OCI-LY7 (cell line): ENCODE measurements around the gene THPO. TPM values are rescaled to one million over a fixed set of nuclear protein-coding genes. Genes with fewer than 3 reads are reported as not detected.

ENCODE experiments used
- BruUV-seq: library from RNA; stranded (reverse); fragments of 400-500 nt; replicated peaks from 2 replicates; lab custom pipeline; 2021; lab: Mats Ljungman, UMichigan
- CTCF ChIA-PET: fragments of 300-600 bp; sonication (Branson Sonifier 250); formaldehyde crosslinking; loops from one replicate; lab custom pipeline; 2022; ENCODE audit warnings: antibody characterized with exemption; ENCODE audit not compliant: unreplicated experiment; lab: Charles Lee
- POLR2A ChIA-PET: fragments of 300-600 bp; sonication (Branson Sonifier 250); formaldehyde crosslinking; loops from one replicate; lab custom pipeline; 2022; ENCODE audit warnings: antibody characterized with exemption; lab: Charles Lee
- DNase-seq: peaks from one replicate; pipeline ENCODE4 v3.0.0-alpha.2; 2015; ENCODE audit warnings: low spot score
- H2AFZ ChIP-seq: fragments of 200-600 bp; sonication (generic), shearing (Covaris generic); 2 replicates; pipeline ENCODE4 v1.6.1; 2014; ENCODE audit warnings: mild to moderate bottlenecking, antibody characterized with exemption, low read length, moderate library complexity
- H3K27ac ChIP-seq: fragments of 200-600 bp; sonication (generic); 2 replicates; pipeline ENCODE4 v1.5.1; 2014; ENCODE audit warnings: mixed run types, low read depth, mild to moderate bottlenecking, moderate library complexity, low read length, inconsistent platforms; ENCODE audit not compliant: poor library complexity, severe bottlenecking
- H3K36me3 ChIP-seq: fragments of 200-600 bp; sonication (generic); 2 replicates; pipeline ENCODE4 v1.6.1; 2014; ENCODE audit warnings: mild to moderate bottlenecking, antibody characterized with exemption, low read length, moderate library complexity, mixed read lengths; ENCODE audit not compliant: insufficient read depth
- H3K4me1 ChIP-seq: fragments of 200-600 bp; sonication (generic); 2 replicates; pipeline ENCODE4 v1.5.1; 2014; ENCODE audit warnings: mild to moderate bottlenecking, low read length; ENCODE audit not compliant: insufficient read depth, poor library complexity, severe bottlenecking
- H3K4me2 ChIP-seq: fragments of 200-600 bp; sonication (generic); 2 replicates; pipeline ENCODE4 v1.6.1; 2014; ENCODE audit warnings: mild to moderate bottlenecking, low read length
- H3K4me3 ChIP-seq: fragments of 200-600 bp; sonication (generic); 2 replicates; pipeline ENCODE4 v1.5.1; 2014; ENCODE audit warnings: mild to moderate bottlenecking, low read depth, low read length; ENCODE audit not compliant: poor library complexity, severe bottlenecking
- H3K79me2 ChIP-seq: fragments of 200-600 bp; sonication (generic); 2 replicates; pipeline ENCODE4 v1.6.1; 2016; ENCODE audit warnings: low read depth, mild to moderate bottlenecking, low read length, moderate library complexity, mixed read lengths; ENCODE audit not compliant: insufficient read depth
- H3K9me2 ChIP-seq: fragments of 200-600 bp; sonication (generic); 2 replicates; pipeline ENCODE4 v1.6.1; 2016; ENCODE audit warnings: mild to moderate bottlenecking, low read length, mixed read lengths; ENCODE audit not compliant: insufficient read depth
- H3K9me3 ChIP-seq: fragments of 200-600 bp; sonication (generic); 2 replicates; pipeline ENCODE4 v1.6.1; 2014; ENCODE audit warnings: mild to moderate bottlenecking, mixed run types, low read length, mixed read lengths
- H4K20me1 ChIP-seq: fragments of 200-600 bp; sonication (generic); 2 replicates; pipeline ENCODE4 v1.6.1; 2014; ENCODE audit warnings: mild to moderate bottlenecking, antibody characterized with exemption, low read length, moderate library complexity, mixed read lengths; ENCODE audit not compliant: insufficient read depth
- EZH2phosphoT487 ChIP-seq: fragments of 200-600 bp; sonication (generic); IDR thresholded peaks from 2 replicates; pipeline ENCODE4 v1.6.1; 2018; ENCODE audit warnings: low read depth, borderline replicate concordance, mild to moderate bottlenecking, mixed run types, antibody characterized with exemption, low read length, moderate library complexity, mixed read lengths
- intact Hi-C: fragments of 100-400 bp; cut with micrococcal nuclease; formaldehyde crosslinking; loops from one replicate; pipeline ENCODE4 v1.10.0; 2022; ENCODE audit not compliant: unreplicated experiment
- total RNA-seq, 2 experiments: library from RNA; depleted of rRNA in 1 of 2; stranded (reverse); fragments of >200 nt in 1 of 2; shearing (Covaris generic) in 1 of 2; gene quantifications; 2 replicates each; pipeline ENCODE4 v1.2.3, GENCODE V29; 2014 to 2022
- TF ChIP-seq, protein P1 (sequence below): fragments of 200-600 bp; sonication (generic); conservative IDR thresholded peaks from 2 replicates; pipeline ENCODE4 v1.5.1; 2014; ENCODE audit warnings: mild to moderate bottlenecking, antibody characterized with exemption, low read length, moderate library complexity, mixed read lengths

The THPO gene
- total RNA-seq, 2 experiments from 2014 or later: not detected

- POLR2A ChIA-PET: interaction anchor here (0.7 kb wide), 1 partner anchor 461 kb away, joined by 3 read pairs; no protein-coding TSS in a partner anchor
- TF ChIP-seq, protein P1, sequence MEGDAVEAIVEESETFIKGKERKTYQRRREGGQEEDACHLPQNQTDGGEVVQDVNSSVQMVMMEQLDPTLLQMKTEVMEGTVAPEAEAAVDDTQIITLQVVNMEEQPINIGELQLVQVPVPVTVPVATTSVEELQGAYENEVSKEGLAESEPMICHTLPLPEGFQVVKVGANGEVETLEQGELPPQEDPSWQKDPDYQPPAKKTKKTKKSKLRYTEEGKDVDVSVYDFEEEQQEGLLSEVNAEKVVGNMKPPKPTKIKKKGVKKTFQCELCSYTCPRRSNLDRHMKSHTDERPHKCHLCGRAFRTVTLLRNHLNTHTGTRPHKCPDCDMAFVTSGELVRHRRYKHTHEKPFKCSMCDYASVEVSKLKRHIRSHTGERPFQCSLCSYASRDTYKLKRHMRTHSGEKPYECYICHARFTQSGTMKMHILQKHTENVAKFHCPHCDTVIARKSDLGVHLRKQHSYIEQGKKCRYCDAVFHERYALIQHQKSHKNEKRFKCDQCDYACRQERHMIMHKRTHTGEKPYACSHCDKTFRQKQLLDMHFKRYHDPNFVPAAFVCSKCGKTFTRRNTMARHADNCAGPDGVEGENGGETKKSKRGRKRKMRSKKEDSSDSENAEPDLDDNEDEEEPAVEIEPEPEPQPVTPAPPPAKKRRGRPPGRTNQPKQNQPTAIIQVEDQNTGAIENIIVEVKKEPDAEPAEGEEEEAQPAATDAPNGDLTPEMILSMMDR: peak; percentile 87
- TF ChIP-seq EZH2phosphoT487: no peak
- no peak overlapping the region for H3K4me3 ChIP-seq
- no peaks in the 10 kb centered on the region for H3K79me2 ChIP-seq
- H4K20me1 ChIP-seq: no peaks in the 10 kb centered on the region
- no peaks in the 10 kb centered on the region for H3K9me3 ChIP-seq
- intact Hi-C loops: loop anchor here (2.0 kb wide), 2 partner anchors 141 to 173 kb away; no protein-coding TSS in a partner anchor
- DNase-seq: peak; percentile 81
- H3K9me2 ChIP-seq: no peaks in the 10 kb centered on the region
- H3K27ac ChIP-seq: no peak overlapping the region
- H3K36me3 ChIP-seq: peaks cover 34% of the 10 kb centered on the region
- no peak overlapping the region for H2AFZ ChIP-seq
- H3K4me2 ChIP-seq: no peak overlapping the region
- peaks cover 6% of the 10 kb centered on the region for H3K4me1 ChIP-seq
- no TSS peak for BruUV-seq
- CTCF ChIA-PET: interaction anchor here (0.5 to 2.0 kb wide), 6 partner anchors 10 to 171 kb away, joined by 4 to 9 read pairs (median 4); no protein-coding TSS in a partner anchor
Observed at GRCh38 chr3:184371570-184372018, 6.4 kb downstream of the THPO start.

DNA sequence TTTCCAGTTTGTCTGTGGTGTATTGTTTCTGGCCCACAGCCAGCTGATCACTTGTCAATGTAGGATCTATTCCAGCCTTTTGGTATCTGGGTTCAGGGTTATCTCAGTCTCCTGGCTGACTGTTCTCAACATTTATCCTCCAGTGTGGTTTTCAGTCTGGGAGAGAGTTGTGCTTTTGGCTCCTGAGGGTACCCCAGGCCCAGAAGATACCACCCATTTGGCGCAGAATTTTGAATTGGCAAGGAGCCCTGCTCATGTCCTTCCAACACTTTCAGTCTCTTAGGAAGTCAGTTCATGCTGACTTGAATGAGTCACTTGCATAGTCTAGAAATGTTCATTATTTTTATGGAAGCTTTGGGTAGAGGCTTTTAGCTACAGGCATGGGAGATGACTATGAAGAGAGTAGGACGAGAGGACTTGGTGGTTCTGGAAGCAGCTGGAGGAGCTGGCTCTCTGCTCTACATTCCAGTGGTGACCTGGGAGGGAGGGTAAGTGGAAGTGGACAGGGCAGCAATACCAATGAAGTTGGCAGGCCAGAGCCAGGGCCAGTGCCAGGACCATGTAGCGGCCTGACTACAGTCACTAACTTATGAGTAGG is 9.3 kb downstream of the THPO start:
- peaks cover 52% of the 10 kb centered on the region for H3K36me3 ChIP-seq
- no peak overlapping the region for H3K4me3 ChIP-seq
- intact Hi-C loops: no loop called here
- H2AFZ ChIP-seq: no peak overlapping the region
- TF ChIP-seq EZH2phosphoT487: no peak
- TF ChIP-seq, protein P1: no peak
- H3K79me2 ChIP-seq: peaks cover 15% of the 10 kb centered on the region; the same call in 1 of the 2 replicates
- H3K4me1 ChIP-seq: peaks cover 18% of the 10 kb centered on the region
- no TSS peak for BruUV-seq
- H3K4me2 ChIP-seq: no peak overlapping the region
- no peaks in the 10 kb centered on the region; the same call in 1 of the 2 replicates for H4K20me1 ChIP-seq
- POLR2A ChIA-PET: no interaction called here
- no peak overlapping the region for H3K27ac ChIP-seq
- CTCF ChIA-PET: interaction anchor here (0.5 kb wide), 1 partner anchor 26 kb away, joined by 3 read pairs; no protein-coding TSS in a partner anchor
- H3K9me3 ChIP-seq: no peaks in the 10 kb centered on the region
- no peak for DNase-seq
- H3K9me2 ChIP-seq: no peaks in the 10 kb centered on the region

GRCh38 chr3:184368116-184368515 is 9.9 kb downstream of the THPO start:
- DNase-seq: no peak
- Histone ChIP-seq H3K27ac (no peak overlapping the region), H3K9me2 (no peaks in the 10 kb centered on the region), H3K4me2 (no peak overlapping the region), H3K4me3 (no peak overlapping the region), H3K9me3 (no peaks in the 10 kb centered on the region), H3K36me3 (peaks cover 52% of the 10 kb centered on the region), H4K20me1 (no peaks in the 10 kb centered on the region; the same call in 1 of the 2 replicates), H3K79me2 (peaks cover 19% of the 10 kb centered on the region; the same call in 1 of the 2 replicates), H3K4me1 (peaks cover 19% of the 10 kb centered on the region), H2AFZ (no peak overlapping the region)
- POLR2A ChIA-PET: no interaction called here
- CTCF ChIA-PET: no interaction called here
- no TSS peak for BruUV-seq
- intact Hi-C loops: no loop called here
- no peak for TF ChIP-seq EZH2phosphoT487
- TF ChIP-seq, protein P1: no peak
